ENCODE results near the gene ZHX3. TPM values are rescaled to one million over a fixed set of nuclear protein-coding genes. Genes with fewer than 3 reads are reported as not detected.

Gene ZHX3
- total RNA-seq, 6 experiments from 2014 or later: 17.6 to 47.4 (median 26.2) TPM

- WGBS (ENCODE audit: insufficient coverage, low coverage, low lambda C conversion rate, missing lambda C conversion rate): no CpG with 5 or more reads among the region's 7 CpGs
- H3K4me3 ChIP-seq: no peak overlapping the region
- no peaks in the 10 kb centered on the region for H3K9me3 ChIP-seq
- peaks cover 0 to 14% (median 6%) of the 10 kb centered on the region in 4 donors for H3K4me1 ChIP-seq
- peaks cover 0 to 5% (median 2%) of the 10 kb centered on the region in 4 donors for H3K36me3 ChIP-seq
- intact Hi-C loops (cut with DNase I): no loop called here
- H3K27me3 ChIP-seq: no peaks in the 10 kb centered on the region
- ATAC-seq (peak; percentile 81 to 94 (median 87)), DNase-seq (peak; percentile 58 to 88 (median 81))
- TF ChIP-seq, protein P1, sequence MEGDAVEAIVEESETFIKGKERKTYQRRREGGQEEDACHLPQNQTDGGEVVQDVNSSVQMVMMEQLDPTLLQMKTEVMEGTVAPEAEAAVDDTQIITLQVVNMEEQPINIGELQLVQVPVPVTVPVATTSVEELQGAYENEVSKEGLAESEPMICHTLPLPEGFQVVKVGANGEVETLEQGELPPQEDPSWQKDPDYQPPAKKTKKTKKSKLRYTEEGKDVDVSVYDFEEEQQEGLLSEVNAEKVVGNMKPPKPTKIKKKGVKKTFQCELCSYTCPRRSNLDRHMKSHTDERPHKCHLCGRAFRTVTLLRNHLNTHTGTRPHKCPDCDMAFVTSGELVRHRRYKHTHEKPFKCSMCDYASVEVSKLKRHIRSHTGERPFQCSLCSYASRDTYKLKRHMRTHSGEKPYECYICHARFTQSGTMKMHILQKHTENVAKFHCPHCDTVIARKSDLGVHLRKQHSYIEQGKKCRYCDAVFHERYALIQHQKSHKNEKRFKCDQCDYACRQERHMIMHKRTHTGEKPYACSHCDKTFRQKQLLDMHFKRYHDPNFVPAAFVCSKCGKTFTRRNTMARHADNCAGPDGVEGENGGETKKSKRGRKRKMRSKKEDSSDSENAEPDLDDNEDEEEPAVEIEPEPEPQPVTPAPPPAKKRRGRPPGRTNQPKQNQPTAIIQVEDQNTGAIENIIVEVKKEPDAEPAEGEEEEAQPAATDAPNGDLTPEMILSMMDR (IDR thresholded peaks at IDR 0.05): no peak
- no peak for TF ChIP-seq POLR2A (IDR thresholded peaks at IDR 0.05)
- H3K27ac ChIP-seq: no peak overlapping the region
These were observed 41.2 kb upstream of the ZHX3 start for GRCh38 chr20:41358717-41359116.

DNA sequence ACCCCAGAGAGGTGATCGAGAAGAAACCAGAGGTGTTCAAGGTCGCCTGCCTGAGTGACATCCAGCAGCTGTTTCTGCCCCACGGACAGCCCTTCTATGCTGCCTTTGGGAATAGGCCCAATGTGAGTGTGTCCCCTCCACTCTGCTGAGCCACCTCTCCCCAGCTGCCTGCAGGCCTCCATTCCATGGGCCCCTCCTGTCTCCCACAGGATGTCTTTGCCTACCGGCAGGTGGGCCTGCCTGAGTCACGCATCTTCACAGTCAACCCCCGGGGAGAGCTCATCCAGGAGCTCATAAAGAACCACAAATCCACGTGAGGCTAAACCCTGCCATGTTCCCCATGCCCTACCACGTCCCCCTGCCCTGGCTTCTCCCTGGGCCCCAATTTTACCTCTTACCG lies 40.7 kb upstream of the ZHX3 start:
- Histone ChIP-seq H3K9me3 (no peaks in the 10 kb centered on the region), H3K36me3 (peaks cover 0 to 5% (median 2%) of the 10 kb centered on the region in 4 donors), H3K27ac (no peak overlapping the region), H3K4me1 (peaks cover 0 to 14% (median 6%) of the 10 kb centered on the region in 4 donors), H3K27me3 (no peaks in the 10 kb centered on the region), H3K4me3 (no peak overlapping the region)
- TF ChIP-seq, protein P1 (IDR thresholded peaks at IDR 0.05): no peak
- TF ChIP-seq POLR2A (IDR thresholded peaks at IDR 0.05): no peak
- intact Hi-C loops (cut with DNase I): no loop called here
- ATAC-seq (no peak), DNase-seq (no peak)
- 72% methylated on average over 3 of the region's 9 CpGs for WGBS (ENCODE audit: insufficient coverage, low coverage, low lambda C conversion rate, missing lambda C conversion rate)

GRCh38 chr20:41357424-41358163 lies 40.1 kb upstream of the ZHX3 start:
- intact Hi-C loops (cut with DNase I): no loop called here

GRCh38 chr20:41356951-41357350 lies 39.4 kb upstream of the ZHX3 start:
- Histone ChIP-seq H3K36me3 (peaks cover 0 to 14% (median 8%) of the 10 kb centered on the region in 4 donors), H3K27me3 (no peaks in the 10 kb centered on the region), H3K4me1 (peaks cover 0 to 14% (median 6%) of the 10 kb centered on the region in 4 donors), H3K4me3 (no peak overlapping the region), H3K27ac (no peak overlapping the region), H3K9me3 (no peaks in the 10 kb centered on the region)
- intact Hi-C loops (cut with DNase I): no loop called here
- ATAC-seq (no peak), DNase-seq (no peak)
- TF ChIP-seq POLR2A (IDR thresholded peaks at IDR 0.05): no peak
- TF ChIP-seq, protein P1 (IDR thresholded peaks at IDR 0.05): no peak
- WGBS (ENCODE audit: insufficient coverage, low coverage, low lambda C conversion rate, missing lambda C conversion rate): no CpG with 5 or more reads among the region's 13 CpGs

More at GRCh38 chr20:41357424-41358163, 40.1 kb upstream of the ZHX3 start:
- no peak for ATAC-seq
- TF ChIP-seq POLR2A (IDR thresholded peaks at IDR 0.05): no peak
- DNase-seq: no peak
- H3K4me3 ChIP-seq: no peak overlapping the region
- no peaks in the 10 kb centered on the region for H3K27me3 ChIP-seq
- H3K9me3 ChIP-seq: no peaks in the 10 kb centered on the region
- H3K4me1 ChIP-seq: peaks cover 0 to 14% (median 6%) of the 10 kb centered on the region in 4 donors
- no CpG with 5 or more reads among the region's 11 CpGs for WGBS (ENCODE audit: insufficient coverage, low coverage, low lambda C conversion rate, missing lambda C conversion rate)
- peaks cover 0 to 8% (median 4%) of the 10 kb centered on the region in 4 donors for H3K36me3 ChIP-seq
- H3K27ac ChIP-seq: no peak overlapping the region

DNA sequence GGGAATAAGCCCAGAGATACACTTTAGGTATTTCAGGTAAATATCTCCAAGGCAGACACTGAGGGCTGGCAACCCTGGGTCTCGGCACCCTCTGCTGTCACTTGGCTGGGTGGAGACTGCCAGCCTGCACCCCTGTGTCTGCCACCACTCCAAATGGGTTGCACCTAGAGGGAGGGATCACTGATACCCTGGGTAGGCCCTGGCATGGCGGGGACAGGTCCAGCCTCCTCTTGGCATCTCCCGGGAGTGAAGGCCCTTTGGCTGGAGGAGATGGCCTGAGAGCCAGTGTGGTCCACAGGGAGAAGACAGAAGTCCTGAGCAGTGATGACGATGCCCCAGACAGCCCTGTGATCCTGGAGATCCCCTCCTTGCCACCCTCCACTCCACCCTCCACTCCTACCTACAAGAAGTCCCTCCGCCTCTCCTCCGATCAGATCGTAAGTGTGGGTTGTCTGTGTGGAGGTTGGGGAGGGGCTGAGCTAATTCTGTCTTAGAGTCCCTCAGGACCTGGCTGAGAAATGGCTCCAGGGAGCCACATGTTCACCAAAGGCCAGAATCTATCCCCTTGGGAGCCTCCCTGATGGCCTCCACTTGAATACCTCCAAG lies 38.2 kb upstream of the ZHX3 start:
- no peak overlapping the region for H3K4me3 ChIP-seq
- intact Hi-C loops (cut with DNase I): no loop called here
- H3K36me3 ChIP-seq: peaks cover 0 to 20% (median 11%) of the 10 kb centered on the region in 4 donors
- DNase-seq: no peak
- no peaks in the 10 kb centered on the region for H3K27me3 ChIP-seq
- no peak overlapping the region for H3K27ac ChIP-seq
- TF ChIP-seq, protein P1 (IDR thresholded peaks at IDR 0.05): no peak
- no peak for TF ChIP-seq POLR2A (IDR thresholded peaks at IDR 0.05)
- H3K9me3 ChIP-seq: no peaks in the 10 kb centered on the region
- peaks cover 0 to 14% (median 6%) of the 10 kb centered on the region in 4 donors for H3K4me1 ChIP-seq
- ATAC-seq: no peak
- 80% methylated on average over 2 of the region's 7 CpGs for WGBS (ENCODE audit: insufficient coverage, low coverage, low lambda C conversion rate, missing lambda C conversion rate)

All from right lobe of liver (tissue), 6 donors.